ENCODE data around the gene MGAT4C. TPM values are rescaled to one million over a fixed set of nuclear protein-coding genes. Genes with fewer than 3 reads are reported as not detected.

MGAT4C gene
- total RNA-seq, 2 donors from 2014 or later, result under 0.01 to 3.1 TPM

DNA sequence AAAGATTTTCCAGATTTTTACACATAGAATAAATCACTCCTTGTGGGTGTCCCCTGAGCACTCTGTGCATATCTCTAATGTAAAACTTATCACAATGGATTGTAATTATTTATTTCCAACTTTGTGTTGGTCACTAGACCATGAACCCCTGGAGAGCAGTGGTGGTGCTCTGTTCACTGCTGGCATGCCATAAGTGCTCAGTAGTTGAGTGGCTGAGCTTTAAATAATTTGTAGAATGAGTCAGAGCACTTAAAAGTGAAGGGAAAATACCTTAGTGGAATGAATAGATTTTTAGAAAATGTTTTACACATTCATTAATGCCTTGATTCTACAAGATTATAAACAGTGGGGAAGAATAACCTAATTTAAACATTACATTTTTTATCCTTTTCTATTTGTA lies 6.3 kb downstream of the MGAT4C start:
- Histone ChIP-seq H3K27ac (no peak overlapping the region), H3K36me3 (replicated peaks in 1 of 2; ENCODE audit: insufficient read depth in 1 of 2, low read depth in 2 of 2) (no peaks in the 10 kb centered on the region), H3K4me3 (no peak overlapping the region), H3K27me3 (no peaks in the 10 kb centered on the region), H3K4me1 (no peaks in the 10 kb centered on the region), H3K9me3 (no peaks in the 10 kb centered on the region)
- ATAC-seq (no peak), DNase-seq (no peak)
- TF ChIP-seq, protein P1, sequence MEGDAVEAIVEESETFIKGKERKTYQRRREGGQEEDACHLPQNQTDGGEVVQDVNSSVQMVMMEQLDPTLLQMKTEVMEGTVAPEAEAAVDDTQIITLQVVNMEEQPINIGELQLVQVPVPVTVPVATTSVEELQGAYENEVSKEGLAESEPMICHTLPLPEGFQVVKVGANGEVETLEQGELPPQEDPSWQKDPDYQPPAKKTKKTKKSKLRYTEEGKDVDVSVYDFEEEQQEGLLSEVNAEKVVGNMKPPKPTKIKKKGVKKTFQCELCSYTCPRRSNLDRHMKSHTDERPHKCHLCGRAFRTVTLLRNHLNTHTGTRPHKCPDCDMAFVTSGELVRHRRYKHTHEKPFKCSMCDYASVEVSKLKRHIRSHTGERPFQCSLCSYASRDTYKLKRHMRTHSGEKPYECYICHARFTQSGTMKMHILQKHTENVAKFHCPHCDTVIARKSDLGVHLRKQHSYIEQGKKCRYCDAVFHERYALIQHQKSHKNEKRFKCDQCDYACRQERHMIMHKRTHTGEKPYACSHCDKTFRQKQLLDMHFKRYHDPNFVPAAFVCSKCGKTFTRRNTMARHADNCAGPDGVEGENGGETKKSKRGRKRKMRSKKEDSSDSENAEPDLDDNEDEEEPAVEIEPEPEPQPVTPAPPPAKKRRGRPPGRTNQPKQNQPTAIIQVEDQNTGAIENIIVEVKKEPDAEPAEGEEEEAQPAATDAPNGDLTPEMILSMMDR (IDR thresholded peaks at IDR 0.05), result no peak
- no peak for TF ChIP-seq POLR2A (IDR thresholded peaks at IDR 0.05)
- intact Hi-C loops (cut with DNase I), result no loop called here

DNA sequence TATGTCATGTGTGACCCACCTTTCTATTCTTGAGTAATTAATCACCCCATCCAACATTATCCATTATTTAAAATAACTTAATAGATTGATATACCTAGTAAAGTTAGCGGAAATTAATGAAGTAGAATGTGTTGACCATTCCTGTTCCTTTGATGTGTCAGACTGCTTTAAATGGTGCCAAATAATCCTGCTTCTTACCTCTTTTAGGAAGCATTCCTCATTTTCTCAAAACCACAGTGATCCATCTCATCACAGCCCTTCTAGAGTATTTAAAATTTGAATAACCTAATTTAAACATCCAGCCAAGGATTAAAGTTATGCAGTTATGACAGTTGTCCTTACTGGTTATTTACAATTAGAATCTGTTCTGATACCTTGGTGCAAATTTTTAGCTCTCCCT lies 6.9 kb downstream of the MGAT4C start:
- Histone ChIP-seq H3K4me1 (no peaks in the 10 kb centered on the region), H3K27ac (no peak overlapping the region), H3K4me3 (no peak overlapping the region), H3K27me3 (no peaks in the 10 kb centered on the region), H3K36me3 (replicated peaks in 1 of 2; ENCODE audit: insufficient read depth in 1 of 2, low read depth in 2 of 2) (no peaks in the 10 kb centered on the region), H3K9me3 (no peaks in the 10 kb centered on the region)
- DNase-seq, result no peak
- TF ChIP-seq POLR2A (IDR thresholded peaks at IDR 0.05), result no peak
- TF ChIP-seq, protein P1 (IDR thresholded peaks at IDR 0.05), result no peak
- 83 to 85% methylated on average over 1 of the region's 1 CpG for whole genome bisulfite sequencing, 2 donors
- ATAC-seq, result no peak
- intact Hi-C loops (cut with DNase I), result no loop called here

DNA sequence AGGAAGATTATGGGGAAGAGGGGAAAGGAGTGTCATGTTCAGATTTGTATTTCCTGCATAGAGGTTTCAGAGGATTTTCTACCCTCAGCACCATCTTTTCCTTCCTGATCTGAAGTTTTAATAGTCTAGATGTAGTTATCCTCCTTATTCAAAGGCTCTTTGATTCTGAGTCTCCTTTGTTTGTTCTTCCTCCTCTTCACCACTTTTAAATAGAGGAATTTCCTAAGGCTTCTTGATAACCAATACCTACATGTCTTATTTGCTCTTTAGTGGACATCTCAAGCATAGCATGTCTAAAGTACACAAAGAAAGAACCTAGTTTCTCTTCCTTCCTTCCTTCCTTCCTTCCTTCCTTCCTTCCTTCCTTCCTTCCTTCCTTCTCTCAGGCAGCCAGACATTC lies 8.3 kb downstream of the MGAT4C start:
- intact Hi-C loops (cut with DNase I), result no loop called here
- no peaks in the 10 kb centered on the region for H3K27me3 ChIP-seq
- H3K4me3 ChIP-seq, result no peak overlapping the region
- no peaks in the 10 kb centered on the region for H3K9me3 ChIP-seq
- H3K4me1 ChIP-seq, result no peaks in the 10 kb centered on the region
- no peaks in the 10 kb centered on the region for H3K36me3 ChIP-seq (replicated peaks in 1 of 2; ENCODE audit: insufficient read depth in 1 of 2, low read depth in 2 of 2)
- DNase-seq (no peak), ATAC-seq (no peak)
- H3K27ac ChIP-seq, result no peak overlapping the region
- TF ChIP-seq POLR2A (IDR thresholded peaks at IDR 0.05), result no peak
- TF ChIP-seq, protein P1 (IDR thresholded peaks at IDR 0.05), result no peak

DNA sequence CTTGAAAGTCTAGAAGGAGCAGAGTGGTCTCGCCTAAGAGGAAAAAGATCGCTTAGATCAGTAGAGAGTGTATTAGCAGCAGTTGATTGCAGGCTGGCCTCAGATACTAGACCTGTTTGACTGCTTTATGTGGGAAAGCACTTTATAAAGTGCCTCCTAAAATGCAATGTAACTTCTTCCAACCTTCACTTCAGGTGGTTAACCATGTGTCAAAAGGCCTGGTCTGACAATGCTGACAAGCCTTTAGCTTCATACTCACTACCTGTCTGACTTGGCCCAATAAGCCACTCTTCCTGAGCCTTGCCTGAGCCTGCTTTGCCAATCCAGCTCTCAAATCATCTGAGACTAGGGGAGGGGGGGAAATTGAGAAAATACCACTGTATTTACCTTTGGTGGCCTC lies 14.6 kb downstream of the MGAT4C start:
- no peak for ATAC-seq
- no peaks in the 10 kb centered on the region for H3K4me1 ChIP-seq
- no peak for TF ChIP-seq POLR2A (IDR thresholded peaks at IDR 0.05)
- TF ChIP-seq, protein P1 (IDR thresholded peaks at IDR 0.05), result no peak
- DNase-seq, result no peak
- intact Hi-C loops (cut with DNase I), result no loop called here
- H3K36me3 ChIP-seq (replicated peaks in 1 of 2; ENCODE audit: insufficient read depth in 1 of 2, low read depth in 2 of 2), result no peaks in the 10 kb centered on the region
- H3K4me3 ChIP-seq, result no peak overlapping the region
- no peak overlapping the region for H3K27ac ChIP-seq
- H3K9me3 ChIP-seq, result no peaks in the 10 kb centered on the region
- H3K27me3 ChIP-seq, result no peaks in the 10 kb centered on the region
- 73 to 82% methylated on average over 2 of the region's 2 CpGs for WGBS, 2 donors

DNA sequence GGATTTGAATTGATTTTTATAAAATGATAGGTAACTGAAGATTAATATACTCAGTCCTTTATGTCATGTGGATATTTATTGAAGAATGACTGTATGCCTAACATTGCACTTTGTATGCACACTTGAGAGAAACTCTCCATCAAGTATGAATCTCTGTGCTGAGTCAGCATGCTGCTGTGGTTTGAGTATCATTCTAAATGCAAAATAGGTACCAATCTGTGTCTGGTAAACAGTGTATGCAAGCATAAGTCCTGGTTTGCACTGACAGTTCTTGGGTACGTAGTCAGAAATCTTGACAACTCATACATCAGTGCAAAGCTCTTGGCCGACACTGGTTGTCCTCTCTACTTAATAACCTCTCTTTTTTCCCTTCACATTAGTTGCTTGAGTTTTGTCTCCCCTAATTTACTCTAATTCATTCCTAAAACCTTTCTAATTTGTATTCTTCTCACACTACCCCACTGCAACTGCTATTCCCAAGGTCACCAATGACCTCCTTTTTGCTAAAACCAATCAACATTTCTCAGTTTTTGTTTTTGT lies 21.8 kb downstream of the MGAT4C start:
- no peak for ATAC-seq
- Histone ChIP-seq H3K4me3 (no peak overlapping the region), H3K27ac (no peak overlapping the region), H3K27me3 (no peaks in the 10 kb centered on the region), H3K4me1 (no peaks in the 10 kb centered on the region), H3K9me3 (no peaks in the 10 kb centered on the region), H3K36me3 (replicated peaks in 1 of 2; ENCODE audit: insufficient read depth in 1 of 2, low read depth in 2 of 2) (no peaks in the 10 kb centered on the region)
- intact Hi-C loops (cut with DNase I), result no loop called here
- DNase-seq, result no peak
- 76 to 89% methylated on average over 2 of the region's 2 CpGs for WGBS, 2 donors
- TF ChIP-seq, protein P1 (IDR thresholded peaks at IDR 0.05), result no peak
- no peak for TF ChIP-seq POLR2A (IDR thresholded peaks at IDR 0.05)
